HG03039 (cell line): ENCODE measurements around the gene MAML2.
A peak's percentile ranks its signal among the peaks of the same experiment; 100 is the strongest.

Experiments used
- ATAC-seq: cut with Tn5 transposase; IDR thresholded peaks from one replicate; pipeline ENCODE4 v1.9.1; 2021; ENCODE audit warnings: mild to moderate bottlenecking, moderate library complexity; ENCODE audit not compliant: unreplicated experiment

The MAML2 gene

DNA sequence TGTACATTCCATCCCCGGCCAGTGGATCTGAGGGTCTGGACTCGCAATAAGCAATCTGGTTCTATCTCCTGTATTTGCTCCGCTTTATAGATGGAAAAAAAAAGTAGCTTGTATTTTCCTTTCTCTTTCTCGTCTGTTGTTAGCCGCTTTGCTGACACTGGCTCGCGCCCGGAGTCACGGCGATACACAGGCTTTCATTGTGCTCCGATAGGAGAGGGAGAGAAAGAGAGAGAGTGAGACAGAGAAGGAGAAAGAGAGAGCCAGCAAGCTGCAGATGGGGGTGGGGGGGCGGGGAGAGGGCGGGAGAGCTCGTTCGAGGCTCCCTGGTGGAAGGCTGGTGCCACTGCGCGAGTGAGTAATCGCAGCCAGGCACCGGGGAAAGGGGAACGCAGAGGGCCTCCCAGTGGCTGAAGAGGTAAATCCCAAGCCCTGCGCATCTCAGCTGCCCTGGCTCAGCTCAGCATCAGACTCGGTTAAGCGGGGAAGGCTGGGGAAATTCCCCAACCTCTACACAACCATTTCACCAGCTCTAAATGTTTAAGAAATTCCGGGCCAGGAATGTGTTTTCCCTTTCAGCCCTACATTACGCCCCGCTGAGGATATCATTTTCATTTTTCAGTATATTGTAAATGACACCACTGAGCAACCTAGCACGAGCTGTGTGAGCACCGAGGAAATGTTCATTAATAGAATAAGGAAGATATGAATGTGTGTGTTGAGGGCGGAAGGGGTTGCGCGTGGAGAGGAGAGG lies at the start of gene MAML2:
Gene MAML2 (minus strand): TSS at position 235 of the 751 bp plus-strand sequence. CDS start 1,300 bp downstream, outside the sequence.
- peak; percentile 86 for ATAC-seq

DNA sequence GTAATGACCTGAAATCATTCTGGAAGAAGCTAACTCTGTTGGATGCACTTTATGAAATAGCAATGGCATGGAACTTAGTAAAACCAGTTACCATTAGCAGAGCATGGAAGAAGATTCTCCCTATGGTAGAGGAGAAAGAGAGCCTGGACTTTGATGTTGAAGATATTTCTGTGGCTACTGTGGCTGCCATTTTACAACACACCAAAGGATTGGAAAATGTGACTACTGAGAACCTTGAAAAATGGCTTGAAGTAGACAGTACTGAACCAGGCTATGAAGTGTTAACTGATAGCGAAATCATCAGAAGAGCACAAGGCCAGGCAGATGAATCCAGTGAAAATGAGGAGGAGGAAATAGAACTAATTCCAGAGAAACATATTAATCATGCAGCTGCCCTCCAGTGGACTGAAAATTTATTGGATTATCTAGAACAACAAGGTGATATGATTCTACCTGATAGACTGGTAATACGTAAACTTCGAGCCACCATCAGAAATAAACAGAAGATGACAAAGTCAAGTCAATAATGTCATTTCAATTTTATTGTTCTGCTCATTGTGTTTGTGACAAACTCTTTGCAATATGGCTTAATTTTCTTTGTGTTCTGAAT lies 48.8 kb upstream of the MAML2 start:
- no peak for ATAC-seq

DNA sequence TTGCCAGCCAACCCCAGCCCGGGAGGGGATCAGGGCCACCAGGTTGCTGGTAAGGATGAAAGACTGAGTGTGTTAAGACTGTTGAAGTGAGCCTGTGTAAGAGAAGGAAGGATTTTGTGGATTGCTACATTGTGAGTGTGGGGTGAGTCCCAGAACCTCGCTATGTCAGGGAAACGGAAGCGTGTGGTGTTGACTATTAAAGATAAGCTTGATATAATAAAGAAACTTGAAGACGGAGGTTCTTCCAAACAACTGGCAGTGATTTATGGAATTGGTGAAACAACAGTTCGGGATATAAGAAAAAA lies 47.4 kb upstream of the MAML2 start:
- no peak for ATAC-seq

DNA sequence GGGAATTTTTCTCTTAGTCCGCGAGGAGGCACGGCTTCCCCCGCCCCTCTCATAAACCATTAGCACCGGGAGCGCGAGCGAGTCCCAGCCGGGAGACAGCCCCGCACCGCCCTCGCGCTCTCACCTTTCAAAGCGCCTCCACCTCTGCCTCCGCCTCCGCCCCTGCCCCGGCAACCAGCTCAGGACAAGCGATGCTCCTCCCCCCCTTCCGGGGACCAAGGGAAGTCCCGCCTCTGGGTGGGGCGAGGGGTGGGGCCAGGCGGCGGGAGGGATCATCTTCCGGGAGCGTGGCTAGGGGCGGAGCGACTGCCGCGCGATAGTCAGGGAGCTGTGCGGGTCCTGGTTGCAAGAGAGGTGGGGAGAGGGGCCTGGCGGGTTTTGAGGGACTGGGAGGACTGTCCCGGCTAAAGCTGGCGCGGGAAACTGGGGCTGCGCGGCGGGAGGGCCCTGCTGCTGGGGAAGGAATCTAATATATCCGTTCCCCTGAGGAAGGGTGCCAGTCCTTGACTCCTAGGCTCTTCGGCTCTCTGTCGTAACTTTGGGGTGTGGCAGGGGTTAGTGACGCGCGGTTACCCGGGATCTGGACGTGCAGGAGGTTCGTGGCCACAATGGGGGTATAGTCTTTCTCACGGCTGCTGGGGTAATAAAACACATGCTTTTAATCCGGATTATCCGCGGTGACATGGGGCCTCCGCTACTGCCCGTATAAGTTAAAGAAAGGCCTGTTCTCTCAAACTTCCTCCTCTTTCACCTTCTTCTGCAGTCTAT lies 46.9 kb upstream of the MAML2 start, which contains the start of the genes CCDC82 and JRKL:
Gene CCDC82 (minus strand): TSS at position 193 of the 768 bp plus-strand sequence. CDS start 5,165 bp downstream, outside the sequence.
Gene JRKL (plus strand): TSS at position 294 of the 768 bp plus-strand sequence. CDS start 637 bp downstream, outside the sequence.
- peak; percentile 96 for ATAC-seq

DNA sequence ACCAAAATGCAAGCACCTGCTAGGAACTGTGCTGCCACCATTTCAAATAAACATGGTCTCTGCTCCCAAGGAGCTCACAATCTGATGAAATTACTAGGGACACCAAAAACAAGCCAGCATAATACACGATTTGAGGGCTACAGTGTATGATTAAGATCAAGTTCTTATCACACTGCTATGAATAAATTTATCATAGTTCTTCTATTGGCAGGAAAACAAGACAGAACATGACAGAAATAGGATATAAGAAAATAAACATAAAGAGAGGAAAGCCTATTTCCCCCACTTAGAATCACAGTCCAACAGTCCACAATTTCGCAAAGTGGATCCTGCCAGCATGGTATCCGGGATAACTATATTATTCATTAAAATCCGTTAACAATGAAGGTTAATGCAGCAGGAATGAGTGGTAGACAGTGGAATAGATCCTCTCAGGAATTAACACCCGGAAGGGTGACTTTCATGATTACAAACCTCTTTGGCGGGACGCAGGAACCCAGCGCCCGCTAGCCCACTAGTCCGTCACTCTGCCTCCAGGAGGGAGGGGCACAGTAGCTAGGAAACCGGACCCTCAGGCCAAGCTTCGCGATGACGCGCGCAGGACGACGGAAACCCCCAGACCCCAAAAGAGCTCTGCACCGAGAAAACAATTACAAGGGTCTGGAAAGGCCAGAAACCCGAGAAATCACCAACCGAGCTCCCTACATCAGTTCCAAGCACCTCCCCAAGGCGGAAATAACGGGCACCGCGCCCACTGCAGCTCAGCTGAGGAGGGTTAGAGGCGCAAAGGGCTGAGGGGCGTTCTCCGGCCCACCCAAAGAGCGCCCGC lies 46.1 kb upstream of the MAML2 start:
- peak; percentile 36 for ATAC-seq

DNA sequence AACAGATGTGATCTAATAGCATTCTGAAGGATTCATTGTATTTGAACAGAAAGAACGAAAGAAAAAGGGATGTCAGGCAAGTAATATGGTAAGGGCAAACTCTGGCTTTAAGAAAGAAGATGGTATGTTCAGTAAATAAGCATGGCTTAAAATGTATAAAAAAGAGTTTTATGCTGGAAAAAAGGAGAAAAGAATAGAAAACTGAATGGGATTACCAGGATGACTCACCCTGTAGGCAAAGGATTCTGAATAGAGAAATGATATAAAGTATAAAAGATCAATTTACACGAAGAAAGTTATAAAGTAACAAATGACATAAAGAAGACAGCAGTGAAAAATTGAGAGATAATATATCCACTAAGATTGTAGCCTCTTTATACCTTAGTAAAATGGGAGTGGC lies 42.2 kb upstream of the MAML2 start:
- ATAC-seq, result no peak

DNA sequence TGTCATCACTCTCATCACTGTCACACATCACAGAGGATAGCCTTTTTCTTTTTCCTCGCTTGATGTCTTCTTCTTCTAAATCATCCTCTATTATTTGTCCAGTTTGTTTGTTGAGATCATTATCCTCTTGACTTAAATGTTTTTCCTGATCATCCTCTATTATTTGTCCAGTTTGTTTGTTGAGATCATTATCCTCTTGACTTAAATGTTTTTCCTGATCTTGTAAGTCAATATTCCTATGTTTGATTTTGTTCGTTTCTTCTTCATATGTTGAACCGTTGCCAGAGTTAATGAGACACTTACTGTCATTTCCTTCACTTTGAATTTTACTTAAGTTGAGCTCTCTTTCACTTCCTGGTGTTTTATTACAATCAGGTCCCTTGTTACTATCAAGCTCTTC lies 41.2 kb upstream of the MAML2 start:
- ATAC-seq, result no peak

DNA sequence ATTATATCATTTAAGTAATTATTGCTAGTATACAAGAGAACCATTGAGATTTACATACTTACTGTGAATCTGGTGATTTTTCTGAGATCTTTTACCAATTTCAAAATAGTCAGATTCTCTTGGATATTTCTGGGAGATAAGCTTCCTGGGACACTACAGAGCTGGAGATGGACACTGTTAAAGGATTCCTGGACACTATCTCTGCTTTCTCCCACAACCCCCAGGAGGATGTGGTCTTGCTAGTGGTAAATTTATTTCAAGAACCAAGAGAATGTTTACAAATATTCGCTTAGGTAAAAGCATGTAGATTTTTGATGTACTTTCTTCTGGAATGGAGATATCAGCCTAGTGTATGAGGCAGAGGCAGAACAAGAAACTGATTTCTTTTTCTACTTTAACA lies 33.8 kb upstream of the MAML2 start:
- no peak for ATAC-seq

DNA sequence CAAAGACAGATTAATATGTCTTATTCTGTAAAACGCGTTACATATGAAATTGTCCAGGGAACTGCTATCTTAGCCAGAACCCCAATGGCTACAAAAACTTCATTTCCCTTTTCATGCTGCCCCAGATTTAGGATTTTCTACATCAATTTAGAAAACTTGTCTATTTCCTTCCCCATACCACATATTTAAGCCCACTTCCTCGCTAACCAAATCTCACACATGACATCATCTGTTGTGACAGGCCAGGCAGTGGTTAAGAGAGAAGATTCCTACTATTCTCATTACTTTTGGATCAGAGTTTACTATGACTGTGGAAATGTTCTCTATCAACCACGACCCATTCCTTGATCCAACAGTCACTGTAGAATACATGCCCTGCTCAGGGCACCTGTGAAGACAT lies 30.8 kb upstream of the MAML2 start:
- no peak for ATAC-seq

DNA sequence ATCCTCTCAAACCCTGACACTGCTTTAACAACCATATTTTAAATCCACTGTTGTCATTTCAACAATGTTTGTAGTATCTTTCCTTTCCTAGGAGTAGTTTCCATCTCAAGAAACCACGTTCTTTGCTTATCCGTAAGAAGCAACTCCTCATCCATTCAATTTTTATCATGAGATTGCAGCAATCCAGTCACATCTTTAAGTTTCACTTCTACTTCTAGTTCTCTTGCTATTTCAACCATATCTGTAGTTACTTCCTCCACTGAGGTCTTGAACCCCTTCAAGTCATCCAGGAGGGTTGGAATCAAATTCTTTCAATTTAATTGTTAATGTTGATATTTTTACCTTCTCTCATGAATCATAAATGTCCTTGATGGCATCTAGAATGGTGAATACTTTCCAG lies 24.3 kb upstream of the MAML2 start:
- no peak for ATAC-seq

DNA sequence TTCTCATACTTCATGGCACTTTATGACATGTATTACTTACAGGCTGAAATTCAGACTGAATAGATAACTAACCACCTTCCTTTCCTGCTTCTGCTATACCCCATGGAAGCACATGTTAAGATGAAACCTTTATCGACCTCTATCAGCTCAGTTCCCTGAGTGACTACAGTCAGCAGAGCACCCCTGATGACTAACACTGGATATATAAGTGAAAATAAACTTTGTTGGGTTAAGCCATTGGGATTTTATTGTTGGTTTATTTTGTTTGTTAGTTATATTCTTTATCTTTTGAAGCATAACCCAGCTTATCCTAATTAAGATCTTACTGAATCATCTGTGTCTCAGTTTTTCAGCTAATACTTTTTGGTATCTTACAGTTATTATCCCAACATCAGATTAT lies 23.0 kb upstream of the MAML2 start:
- no peak for ATAC-seq

DNA sequence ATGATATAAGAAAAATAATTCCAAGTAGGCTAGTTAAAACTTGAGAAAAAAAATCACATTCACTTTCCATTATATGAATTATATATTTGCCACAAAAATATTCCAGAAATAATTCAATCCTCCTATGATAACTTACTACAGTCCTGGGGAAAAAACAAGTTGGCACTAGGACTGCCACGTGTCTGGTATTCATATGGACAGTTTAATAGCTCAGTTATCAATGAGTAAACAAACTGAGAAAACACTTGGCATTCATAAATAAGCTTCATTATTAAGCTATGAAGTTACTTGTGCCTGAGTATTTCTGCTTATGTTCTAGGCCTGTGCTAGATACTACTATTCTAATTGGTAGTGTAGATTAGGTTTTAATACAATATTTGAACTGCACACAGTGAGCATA lies 22.5 kb upstream of the MAML2 start:
- ATAC-seq, result no peak

DNA sequence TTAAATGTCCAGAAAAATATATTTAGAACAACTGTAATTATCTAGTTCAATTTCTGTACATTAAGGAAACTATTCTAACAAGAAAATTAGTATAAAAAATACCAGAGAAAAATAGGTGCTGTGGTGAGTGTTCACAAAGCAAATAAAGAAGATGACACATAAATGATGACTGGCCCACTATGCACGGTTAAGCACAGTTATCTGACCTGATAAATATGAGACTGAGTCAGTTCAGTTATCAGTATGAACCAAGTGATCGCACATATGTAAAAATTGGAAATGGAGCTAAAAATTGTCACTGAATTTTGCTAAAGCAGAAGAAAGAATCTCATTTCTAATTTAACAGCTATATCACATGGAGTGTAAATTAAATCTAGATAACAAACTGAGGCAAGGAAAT lies 18.8 kb upstream of the MAML2 start:
- no peak for ATAC-seq

DNA sequence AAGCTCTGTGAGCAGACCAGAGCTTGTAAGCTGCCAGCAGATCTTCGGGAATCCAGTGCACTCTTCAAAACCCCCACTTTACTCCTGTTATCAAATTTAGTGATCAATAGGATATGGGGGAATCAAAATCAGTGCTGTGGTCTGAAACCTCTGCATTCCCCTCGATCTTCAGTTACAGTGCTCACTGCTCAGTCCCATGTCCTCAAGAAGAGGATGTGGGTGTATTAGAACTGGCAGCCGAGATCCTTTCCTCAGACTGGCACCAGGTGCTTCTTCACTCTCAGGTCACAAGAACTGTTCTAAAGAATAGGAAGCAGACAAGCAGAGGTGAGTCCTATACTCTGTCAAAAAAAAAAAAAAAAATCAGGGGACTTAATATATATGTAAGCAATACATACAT lies 15.3 kb upstream of the MAML2 start:
- ATAC-seq, result no peak

DNA sequence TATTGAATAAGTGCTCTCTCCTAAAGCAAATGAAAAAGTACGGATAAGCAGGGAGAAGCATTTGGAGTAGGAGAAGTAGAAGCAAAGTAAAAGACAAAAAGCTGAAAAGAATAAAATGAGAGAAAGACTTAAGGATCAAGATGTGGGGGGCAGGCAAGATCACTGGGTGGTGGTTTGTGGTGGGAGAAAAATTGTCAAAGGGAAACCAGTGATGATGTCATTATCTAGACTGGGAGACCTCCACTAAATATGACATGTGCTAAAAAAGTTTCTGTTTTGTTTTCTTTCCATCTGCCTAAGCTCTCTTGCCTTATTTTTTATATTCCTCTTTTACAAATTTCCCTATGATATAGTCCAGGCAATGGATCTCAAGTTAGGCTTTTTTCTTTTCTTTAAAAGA lies 14.8 kb upstream of the MAML2 start:
- ATAC-seq, result no peak

DNA sequence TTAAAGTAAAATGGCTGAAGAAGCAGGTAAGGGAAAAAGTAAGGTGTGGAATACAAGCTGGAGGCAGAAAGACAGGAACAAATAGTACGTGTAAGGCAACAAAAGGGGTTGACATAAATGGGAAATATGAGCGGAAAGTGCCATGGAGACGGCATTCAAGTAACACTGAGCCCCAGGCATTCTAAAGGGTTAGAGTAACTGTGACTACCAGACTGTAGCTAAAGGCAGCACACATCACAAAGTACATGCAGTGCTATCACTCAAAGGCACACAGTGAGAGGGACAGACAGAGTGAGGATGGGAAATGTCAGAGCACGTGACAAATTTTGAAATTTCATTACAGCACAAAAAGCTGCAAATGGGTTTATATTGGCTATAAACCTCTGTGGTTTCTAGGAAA lies 13.9 kb upstream of the MAML2 start:
- ATAC-seq, result no peak

DNA sequence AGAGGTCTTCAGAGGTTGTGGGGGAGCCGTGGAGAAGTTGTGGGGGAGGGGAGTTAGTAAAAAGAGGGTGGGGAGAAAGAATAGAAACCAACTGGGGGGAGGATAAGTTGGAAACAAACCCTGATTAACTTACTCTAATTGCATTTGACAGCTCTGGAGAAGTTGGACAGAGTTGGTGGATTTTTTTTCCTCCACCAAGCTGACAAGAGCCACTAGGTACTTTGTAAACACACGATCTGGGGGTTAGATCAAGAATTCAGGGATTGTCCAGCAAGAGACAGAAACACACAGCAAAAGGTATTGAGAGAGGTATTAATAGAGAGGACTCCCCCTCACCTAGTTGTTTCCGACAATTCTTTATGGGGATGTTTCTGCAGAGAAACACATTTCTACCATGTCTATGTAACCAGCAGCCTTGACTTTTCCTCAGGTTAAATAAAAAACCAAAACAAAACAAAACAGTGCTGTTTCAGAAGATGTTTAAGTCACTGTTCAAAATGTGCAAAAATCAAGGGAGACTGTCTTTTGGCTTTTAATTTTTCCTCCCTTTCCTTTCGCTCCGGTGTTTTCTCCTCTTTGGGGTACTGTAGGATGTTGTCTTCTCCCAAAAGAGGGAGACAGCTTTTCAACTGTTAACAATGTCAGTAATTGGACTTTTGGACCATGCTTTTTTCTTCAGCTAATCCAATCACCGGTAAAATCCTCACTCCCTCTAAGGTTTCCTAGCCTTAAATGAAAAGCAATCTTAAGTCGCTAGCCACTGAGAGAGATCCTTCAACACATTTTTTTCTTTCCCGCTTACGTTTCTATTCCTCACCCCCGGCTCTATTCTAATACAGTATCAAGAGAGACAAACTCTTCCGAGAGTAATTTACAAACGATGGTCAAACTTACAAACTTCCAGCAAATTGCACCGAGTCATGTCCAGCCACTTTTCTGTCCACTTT lies 708 bp downstream of the MAML2 start:
- no peak for ATAC-seq

DNA sequence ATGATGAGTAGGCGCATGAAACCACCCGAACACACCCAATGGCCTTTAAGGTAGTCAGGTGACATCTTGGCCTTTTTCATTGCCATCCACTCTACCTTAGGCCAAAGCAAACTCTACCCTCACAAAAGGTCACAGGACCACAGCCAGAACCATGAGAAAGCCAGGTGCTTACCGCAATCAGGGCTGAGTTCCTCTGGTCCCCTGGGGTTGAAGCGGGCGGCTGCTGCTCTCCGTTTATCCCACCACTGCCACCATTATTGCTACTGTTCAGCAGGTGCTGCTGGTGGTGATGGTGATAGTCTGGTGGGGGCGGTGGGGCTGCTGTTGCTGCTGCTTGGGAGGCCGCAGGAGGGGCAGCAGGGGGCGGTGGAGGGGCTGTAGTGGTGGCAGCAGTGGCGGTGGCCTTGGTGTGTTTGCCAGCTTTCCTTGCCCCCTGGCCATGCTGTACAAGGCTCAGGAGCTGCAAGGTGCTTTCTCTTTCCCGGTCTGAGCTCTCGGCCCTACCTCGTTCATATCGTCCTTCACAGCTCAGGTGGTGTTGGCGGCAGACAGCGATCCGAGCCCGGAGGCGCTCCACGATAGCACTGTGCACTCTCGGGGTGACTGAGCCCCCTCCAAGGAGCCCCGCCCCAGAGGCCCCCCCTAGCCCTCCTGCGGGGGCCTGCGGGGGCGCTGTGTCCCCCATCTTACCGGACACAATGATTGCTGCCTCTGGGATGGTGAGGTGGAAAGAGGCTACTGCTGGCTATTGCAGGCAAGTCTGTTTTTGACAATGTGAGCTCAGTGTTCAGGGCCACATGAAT lies 1.6 kb downstream of the MAML2 start:
- ATAC-seq, result no peak

DNA sequence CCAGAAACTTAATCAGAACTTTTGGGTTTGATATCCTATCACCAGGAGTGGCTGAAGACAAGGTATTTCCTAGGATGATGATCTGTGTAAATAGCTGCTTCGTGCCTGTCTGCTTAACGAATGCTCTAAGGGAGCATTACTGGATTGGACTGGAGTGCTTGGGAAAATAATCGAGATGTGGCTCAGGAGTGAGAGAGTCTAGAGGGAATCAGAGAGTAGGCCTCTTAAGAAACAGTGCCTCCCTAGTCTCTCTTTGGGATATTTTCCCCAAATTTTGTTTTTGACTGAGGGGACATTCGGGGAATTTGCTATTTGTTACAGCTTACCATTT lies 2.5 kb downstream of the MAML2 start:
- no peak for ATAC-seq
